Mesodermal cell (in vitro differentiated cells): ENCODE results near the gene SMAP2.

Experiments used
- H3K27ac ChIP-seq: 2 replicates; pipeline ENCODE4 v1.7.0; 2013; ENCODE audit warnings: mild to moderate bottlenecking, low read depth, low read length, moderate library complexity; ENCODE audit not compliant: severe bottlenecking
- H3K36me3 ChIP-seq: 2 replicates; pipeline ENCODE4 v1.7.1; 2013; ENCODE audit warnings: mild to moderate bottlenecking, low read length, moderate library complexity; ENCODE audit not compliant: control insufficient read depth, insufficient read depth
- H3K4me1 ChIP-seq: one replicate; pipeline ENCODE4 v1.7.1; 2013; ENCODE audit warnings: mild to moderate bottlenecking, low read length; ENCODE audit not compliant: insufficient read depth, control insufficient read depth, poor library complexity, severe bottlenecking
- H3K4me3 ChIP-seq: 2 replicates; pipeline ENCODE4 v1.7.0; 2013; ENCODE audit warnings: low read length, control low read depth, mild to moderate bottlenecking; ENCODE audit not compliant: insufficient read depth, poor library complexity, severe bottlenecking; ENCODE audit errors: extremely low read depth
- H3K9me3 ChIP-seq: 2 replicates; pipeline ENCODE4 v1.7.1; 2013; ENCODE audit warnings: mild to moderate bottlenecking, low read length, moderate library complexity; ENCODE audit not compliant: control insufficient read depth
- WGBS, 2 experiments: methylation state at CpG; one replicate each; pipeline ENCODE4 v1.1.5; 2013; ENCODE audit warnings: missing lambda C conversion rate in 2 of 2; ENCODE audit not compliant: insufficient coverage in 2 of 2; 5-methylcytosine and 5-hydroxymethylcytosine counted together

SMAP2 gene

DNA sequence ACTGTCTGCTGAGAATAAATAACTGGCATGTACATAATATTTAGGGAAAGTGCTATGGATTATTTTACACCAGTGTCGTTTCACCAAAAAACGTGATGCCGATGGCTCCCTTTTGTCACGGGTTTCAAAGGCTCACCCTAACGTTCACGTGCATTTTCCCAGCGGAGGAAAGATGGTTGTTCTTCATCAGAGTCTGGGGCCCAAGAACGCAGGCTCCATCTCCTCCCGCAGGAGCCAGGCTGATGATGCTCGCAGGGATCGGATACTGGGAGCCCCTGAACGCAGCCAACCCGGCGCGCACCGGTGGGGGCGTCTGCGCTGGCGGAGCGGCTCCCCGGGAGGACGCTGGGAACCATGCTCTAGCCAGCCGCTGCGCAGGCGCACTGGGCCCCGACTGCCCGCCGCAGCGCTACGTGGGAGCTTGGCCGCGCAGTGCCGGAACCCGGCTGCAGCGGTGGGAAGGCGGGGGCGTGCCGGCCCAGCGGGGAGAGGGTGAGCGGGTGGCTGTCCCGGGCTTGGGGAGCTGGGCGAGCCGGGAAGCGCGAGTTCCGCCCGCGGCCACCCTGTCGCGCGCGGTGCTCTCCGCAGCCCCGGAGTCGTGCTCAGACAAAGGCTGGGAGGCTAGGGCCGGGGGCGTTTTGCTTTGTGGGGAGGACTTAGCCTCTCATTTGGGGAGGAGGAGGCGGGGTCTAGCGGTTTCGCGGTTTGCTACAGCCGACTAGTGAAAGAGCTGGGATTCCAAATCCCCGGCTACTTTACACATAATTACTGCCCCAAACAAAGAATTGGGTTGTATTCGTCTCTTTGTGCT lies 76.4 kb downstream of the SMAP2 start, which contains the start of gene ZFP69B:
Gene ZFP69B (plus strand): TSS at position 793 of the 811 bp plus-strand sequence. CDS start 486 bp downstream, outside the sequence.
- 1 to 2% methylated on average over 43 to 45 of the region's 64 CpGs for WGBS, 2 experiments
- Histone ChIP-seq H3K4me1 (no peaks in the 10 kb centered on the region), H3K36me3 (peaks cover 20% of the 10 kb centered on the region), H3K9me3 (peaks cover 39% of the 10 kb centered on the region), H3K4me3 (peak within 1 kb of the TSS; percentile 66), H3K27ac (peak within 1 kb of the TSS; percentile 93)

DNA sequence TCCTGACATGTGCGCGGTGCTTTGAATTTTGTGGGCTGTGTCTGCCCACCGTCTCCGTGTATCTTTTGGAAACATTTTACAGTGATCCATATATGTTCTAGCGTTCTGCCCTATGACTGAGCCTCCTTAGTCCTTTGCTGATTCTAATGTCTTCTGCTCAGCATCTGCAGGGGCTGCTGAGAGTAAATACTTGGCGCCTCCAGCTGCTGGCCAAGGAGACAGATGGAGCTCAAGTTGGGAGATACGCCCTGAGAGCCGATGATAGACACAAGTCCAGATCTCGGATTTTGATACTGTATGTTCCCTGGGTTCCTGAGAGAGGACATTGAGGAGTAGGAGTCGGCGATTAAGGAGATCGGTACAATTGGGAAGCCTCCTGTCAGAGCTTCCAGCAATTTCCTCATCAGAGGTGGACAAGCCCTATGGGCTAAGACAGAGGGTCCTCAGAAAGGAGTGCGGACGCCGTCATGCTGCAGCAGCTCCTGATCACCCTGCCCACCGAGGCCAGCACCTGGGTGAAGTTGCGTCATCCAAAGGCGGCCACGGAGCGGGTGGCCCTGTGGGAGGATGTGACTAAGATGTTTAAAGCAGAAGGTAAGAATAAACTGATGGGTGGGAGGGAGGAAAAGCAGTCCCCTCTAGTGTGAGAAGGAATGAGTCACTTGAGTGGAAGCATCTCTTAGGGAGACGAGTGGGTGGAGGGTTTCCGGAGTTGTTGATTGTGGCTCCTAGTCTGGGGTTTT lies 77.1 kb downstream of the SMAP2 start:
- Histone ChIP-seq H3K9me3 (peaks cover 38% of the 10 kb centered on the region), H3K27ac (peak overlapping the region; percentile 93), H3K4me1 (no peaks in the 10 kb centered on the region), H3K4me3 (peak overlapping the region; percentile 66), H3K36me3 (peaks cover 28% of the 10 kb centered on the region)
- WGBS, 2 experiments = 28 to 38% methylated on average over 9 to 18 of the region's 22 CpGs

DNA sequence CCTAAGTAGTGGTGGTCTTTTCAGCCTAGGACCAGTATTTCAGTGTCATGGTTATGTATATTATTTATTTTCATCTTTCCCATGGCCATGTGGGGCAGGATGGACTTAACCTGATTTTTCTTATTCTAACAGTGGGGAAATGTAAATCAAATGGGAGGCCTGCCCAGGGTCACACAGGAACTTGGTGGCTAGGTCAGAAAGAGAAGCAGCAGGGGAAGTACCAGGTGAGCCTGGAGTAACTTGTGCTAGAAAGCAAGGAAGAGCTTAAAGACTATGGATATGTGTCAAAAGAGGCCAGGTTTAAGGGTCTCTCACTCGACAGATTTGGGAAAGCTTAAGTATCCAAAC lies 77.7 kb downstream of the SMAP2 start:
- Histone ChIP-seq H3K4me3 (peak overlapping the region; percentile 66), H3K27ac (peak overlapping the region; percentile 93), H3K36me3 (peaks cover 32% of the 10 kb centered on the region), H3K4me1 (no peaks in the 10 kb centered on the region), H3K9me3 (peaks cover 34% of the 10 kb centered on the region)
- WGBS, 2 experiments = no CpG with 5 or more reads among the region's 1 CpG

DNA sequence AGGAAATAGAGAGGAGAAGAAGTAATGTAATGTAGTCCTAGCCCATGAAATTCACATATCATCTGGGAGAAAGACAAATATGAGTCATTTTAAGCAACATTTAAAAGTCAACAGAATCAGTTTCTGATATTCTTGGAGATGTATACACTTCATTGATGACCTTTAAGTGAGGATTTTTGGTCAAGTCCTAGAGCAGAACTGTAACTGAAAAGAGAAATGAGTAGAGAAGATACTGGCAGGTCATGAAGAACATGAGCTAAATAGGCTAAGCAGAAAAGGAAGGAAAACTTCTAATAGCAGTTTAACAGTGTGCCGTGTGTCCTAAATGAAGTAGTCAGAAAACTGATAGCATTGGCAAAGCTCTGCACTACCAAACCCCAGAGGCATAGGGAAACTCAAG lies 81.3 kb downstream of the SMAP2 start:
- Histone ChIP-seq H3K4me3 (no peak overlapping the region), H3K4me1 (no peaks in the 10 kb centered on the region), H3K36me3 (peaks cover 69% of the 10 kb centered on the region), H3K27ac (no peak overlapping the region), H3K9me3 (peaks cover 68% of the 10 kb centered on the region)
- 89 to 100% methylated on average over 1 of the region's 1 CpG for WGBS, 2 experiments

DNA sequence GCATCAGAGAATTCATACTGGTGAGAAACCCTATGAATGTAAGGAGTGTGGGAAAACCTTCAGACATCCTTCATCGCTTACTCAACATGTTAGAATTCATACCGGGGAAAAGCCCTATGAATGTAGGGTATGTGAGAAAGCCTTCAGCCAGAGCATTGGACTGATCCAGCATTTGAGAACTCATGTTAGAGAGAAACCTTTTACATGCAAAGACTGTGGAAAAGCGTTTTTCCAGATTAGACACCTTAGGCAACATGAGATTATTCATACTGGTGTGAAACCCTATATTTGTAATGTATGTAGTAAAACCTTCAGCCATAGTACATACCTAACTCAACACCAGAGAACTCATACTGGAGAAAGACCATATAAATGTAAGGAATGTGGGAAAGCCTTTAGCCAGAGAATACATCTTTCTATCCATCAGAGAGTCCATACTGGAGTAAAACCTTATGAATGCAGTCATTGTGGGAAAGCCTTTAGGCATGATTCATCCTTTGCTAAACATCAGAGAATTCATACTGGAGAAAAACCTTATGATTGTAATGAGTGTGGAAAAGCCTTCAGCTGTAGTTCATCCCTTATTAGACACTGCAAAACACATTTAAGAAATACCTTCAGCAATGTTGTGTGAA lies 89.5 kb downstream of the SMAP2 start:
- peaks cover 94% of the 10 kb centered on the region for H3K9me3 ChIP-seq
- 100% methylated on average over 1 of the region's 3 CpGs; no CpG with 5 or more reads in 1 of the 2 experiments for WGBS, 2 experiments

DNA sequence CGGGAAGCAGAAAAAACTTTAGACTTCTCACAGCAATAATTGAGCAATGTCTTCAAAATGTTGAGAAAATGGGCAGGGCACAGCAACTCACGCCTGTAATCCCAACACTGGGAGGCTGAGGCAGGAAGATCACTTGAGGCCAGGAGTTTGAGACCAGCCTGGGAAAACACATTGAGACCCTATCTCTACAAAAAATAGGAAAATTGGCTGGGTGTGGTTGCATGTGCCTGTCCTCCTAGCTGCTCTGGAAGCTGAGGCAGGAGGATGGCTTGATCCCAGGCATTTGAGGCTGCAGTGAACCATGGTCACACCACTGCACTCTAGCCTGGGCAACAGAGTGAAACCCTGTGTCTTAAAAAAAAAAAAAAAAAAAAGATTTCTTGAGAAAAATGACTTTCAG lies 95.8 kb downstream of the SMAP2 start:
- no peaks in the 10 kb centered on the region for H3K4me1 ChIP-seq
- 83 to 100% methylated on average over 1 to 2 of the region's 2 CpGs for WGBS, 2 experiments
- H3K9me3 ChIP-seq = peaks cover 59% of the 10 kb centered on the region
- H3K27ac ChIP-seq = no peak overlapping the region
- no peaks in the 10 kb centered on the region for H3K36me3 ChIP-seq
- H3K4me3 ChIP-seq = no peak overlapping the region

More for the DNA sequence above, 89.5 kb downstream of the SMAP2 start:
- Histone ChIP-seq H3K4me1 (no peaks in the 10 kb centered on the region), H3K4me3 (no peak overlapping the region), H3K36me3 (peaks cover 46% of the 10 kb centered on the region), H3K27ac (no peak overlapping the region)
